Keratinocyte (primary cell): ENCODE data around the gene CAPN1. TPM values are rescaled to one million over a fixed set of nuclear protein-coding genes. Genes with fewer than 3 reads are reported as not detected.

ENCODE experiments used
- DNase-seq: peaks from one replicate; pipeline ENCODE4 v3.0.0-alpha.2; 2011; ENCODE audit warnings: low read depth, missing footprints, low spot score
- FAIRE-seq: peaks from 2 replicates; lab custom pipeline; 2011; peaks lifted over from hg19 to GRCh38; lab: Jason Lieb, UNC
- H2AFZ ChIP-seq: 2 replicates; pipeline ENCODE4 v1.6.0; 2012; ENCODE audit warnings: low read length, control low read depth, inconsistent platforms; ENCODE audit not compliant: control insufficient read depth
- H3K27ac ChIP-seq: 2 replicates; pipeline ENCODE4 v1.5.1; 2011; ENCODE audit warnings: low read length; ENCODE audit not compliant: control insufficient read depth, insufficient read depth
- H3K27me3 ChIP-seq: 3 replicates; pipeline ENCODE4 v1.6.0; 2011; ENCODE audit warnings: low read length; ENCODE audit not compliant: control insufficient read depth, insufficient read depth; ENCODE audit errors: extremely low read depth
- H3K36me3 ChIP-seq, 2 experiments: 2 replicates in 1 of 2; 3 replicates in 1 of 2; pipeline ENCODE4 v1.5.1; 2011; ENCODE audit warnings: low read length in 2 of 2, mild to moderate bottlenecking in 1 of 2; ENCODE audit not compliant: control insufficient read depth in 2 of 2, insufficient read depth in 2 of 2; ENCODE audit errors: extremely low read depth in 1 of 2
- H3K4me1 ChIP-seq: 3 replicates; pipeline ENCODE4 v1.5.1; 2011; ENCODE audit warnings: low read length; ENCODE audit not compliant: control insufficient read depth, insufficient read depth; ENCODE audit errors: extremely low read depth
- H3K4me2 ChIP-seq: 3 replicates; pipeline ENCODE4 v1.6.0; 2011; ENCODE audit warnings: low read depth, low read length; ENCODE audit not compliant: control insufficient read depth, insufficient read depth; ENCODE audit errors: extremely low read depth
- H3K4me3 ChIP-seq, 3 experiments: fragments of 200-600 bp in 1 of 3; sonication (generic) in 1 of 3; 2 replicates in 2 of 3; 3 replicates in 1 of 3; pipeline ENCODE4 v1.5.1; 2011 to 2016; ENCODE audit warnings: low read length in 3 of 3, mild to moderate bottlenecking in 3 of 3, control low read depth in 2 of 3, inconsistent platforms in 1 of 3, low read depth in 1 of 3, mixed read lengths in 1 of 3, mixed run types in 1 of 3, moderate library complexity in 1 of 3; ENCODE audit not compliant: control insufficient read depth in 2 of 3, insufficient read depth in 2 of 3; ENCODE audit errors: extremely low read depth in 1 of 3
- H3K79me2 ChIP-seq: 2 replicates; pipeline ENCODE4 v1.6.0; 2012; ENCODE audit warnings: low read length; ENCODE audit not compliant: control insufficient read depth, insufficient read depth
- H3K9ac ChIP-seq: 3 replicates; pipeline ENCODE4 v1.6.0; 2011; ENCODE audit warnings: low read length; ENCODE audit not compliant: control insufficient read depth, insufficient read depth; ENCODE audit errors: extremely low read depth
- H3K9me1 ChIP-seq: 3 replicates; pipeline ENCODE4 v1.6.0; 2011; ENCODE audit warnings: low read length; ENCODE audit not compliant: control insufficient read depth, insufficient read depth; ENCODE audit errors: extremely low read depth
- H3K9me3 ChIP-seq: 2 replicates; pipeline ENCODE4 v1.5.1; 2012; ENCODE audit warnings: low read depth, low read length; ENCODE audit not compliant: control insufficient read depth
- H4K20me1 ChIP-seq: 3 replicates; pipeline ENCODE4 v1.6.0; 2011; ENCODE audit warnings: low read length; ENCODE audit not compliant: control insufficient read depth, insufficient read depth; ENCODE audit errors: extremely low read depth
- EZH2 ChIP-seq: IDR thresholded peaks from one replicate; pipeline ENCODE4 v1.6.1; 2012; ENCODE audit warnings: inconsistent platforms, mild to moderate bottlenecking, low read length, moderate library complexity
- dilution Hi-C: fragments of 300-500 bp; cut with MboI; formaldehyde crosslinking; loops from one replicate; pipeline ENCODE4 v1.7.0; 2020; ENCODE audit warnings: low sequenced_read_pairs; ENCODE audit not compliant: extremely low pct_ligation_motif_present
- polyA plus RNA-seq, 5 experiments: library from polyadenylated mRNA; depleted of rRNA in 3 of 5; stranded (reverse) in 3 of 5; stranded (forward) in 1 of 5; unstranded in 1 of 5; fragments of >200 nt; gene quantifications; 1 replicate in 1 of 5; 2 replicates in 3 of 5; 3 replicates in 1 of 5; pipeline versions ENCODE4 v1.2.1 to v1.2.3, GENCODE V29; 2011 to 2012; ENCODE audit warnings: missing spikeins in 2 of 5, low read depth in 1 of 5, low replicate concordance in 1 of 5
- TF ChIP-seq, protein P1 (sequence below), 3 experiments: IDR thresholded peaks in 1 of 3; conservative IDR thresholded peaks in 1 of 3; optimal IDR thresholded peaks in 1 of 3; 2 replicates in 2 of 3; 3 replicates in 1 of 3; pipeline versions ENCODE3 to v1.5.1; 2011; ENCODE audit warnings: low read length in 3 of 3, mild to moderate bottlenecking in 3 of 3, moderate library complexity in 2 of 3, control low read depth in 1 of 3, inconsistent platforms in 1 of 3; ENCODE audit not compliant: insufficient read depth in 2 of 3; ENCODE audit errors: extremely low read depth in 1 of 3

The CAPN1 gene
- polyA plus RNA-seq, 1 donor (not counting 4 experiments of a cell fraction or from before 2014, with no cell fraction given), result 250 TPM

DNA sequence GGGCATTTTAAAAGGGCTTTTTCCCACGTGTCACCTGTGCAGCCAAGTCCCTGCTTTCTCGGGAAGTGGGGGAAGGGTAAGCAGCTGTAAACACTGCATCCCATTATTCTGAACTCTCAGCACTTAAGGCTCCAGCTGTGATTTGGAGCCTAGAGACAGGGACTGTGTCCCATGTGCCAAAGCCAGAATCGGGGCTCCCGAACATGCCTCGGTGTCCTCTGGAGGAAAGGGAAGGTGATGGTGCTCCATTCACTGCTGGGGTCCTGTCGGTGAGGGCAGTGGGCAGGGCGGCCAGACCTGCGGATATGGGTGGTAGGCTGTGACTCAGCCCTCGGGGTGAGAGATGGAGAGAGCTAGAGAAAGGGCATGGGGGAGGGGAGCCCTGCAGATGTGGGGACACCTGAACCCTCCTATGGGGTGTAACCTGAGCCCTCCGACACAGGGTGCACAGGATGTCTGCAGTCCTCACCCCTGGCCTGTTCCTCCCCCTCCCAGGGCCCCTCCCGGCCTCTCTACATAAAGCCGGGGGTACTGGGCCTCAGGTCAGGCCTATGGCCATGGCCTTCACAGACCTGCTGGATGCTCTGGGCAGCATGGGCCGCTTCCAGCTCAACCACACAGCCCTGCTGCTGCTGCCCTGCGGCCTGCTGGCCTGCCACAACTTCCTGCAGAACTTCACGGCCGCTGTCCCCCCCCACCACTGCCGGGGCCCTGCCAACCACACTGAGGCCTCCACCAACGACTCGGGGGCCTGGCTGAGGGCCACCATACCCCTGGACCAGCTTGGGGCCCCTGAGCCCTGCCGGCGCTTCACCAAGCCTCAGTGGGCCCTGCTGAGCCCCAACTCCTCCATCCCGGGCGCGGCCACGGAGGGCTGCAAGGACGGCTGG is 31.8 kb downstream of the CAPN1 start:
- Histone ChIP-seq H3K9me1 (no peaks in the 10 kb centered on the region), H3K9ac (no peak overlapping the region), H3K79me2 (no peaks in the 10 kb centered on the region), H3K36me3 (peaks cover 29 to 37% of the 10 kb centered on the region in 2 experiments), H3K4me2 (no peak overlapping the region), H2AFZ (no peak overlapping the region), H3K4me1 (no peaks in the 10 kb centered on the region), H4K20me1 (no peaks in the 10 kb centered on the region), H3K9me3 (no peaks in the 10 kb centered on the region), H3K27ac (no peak overlapping the region), H3K27me3 (no peaks in the 10 kb centered on the region), H3K4me3 (no peak overlapping the region)
- dilution Hi-C loops, result no loop called here
- DNase-seq (no peak), FAIRE-seq (no peak)
- no peak for TF ChIP-seq EZH2
- TF ChIP-seq, protein P1, sequence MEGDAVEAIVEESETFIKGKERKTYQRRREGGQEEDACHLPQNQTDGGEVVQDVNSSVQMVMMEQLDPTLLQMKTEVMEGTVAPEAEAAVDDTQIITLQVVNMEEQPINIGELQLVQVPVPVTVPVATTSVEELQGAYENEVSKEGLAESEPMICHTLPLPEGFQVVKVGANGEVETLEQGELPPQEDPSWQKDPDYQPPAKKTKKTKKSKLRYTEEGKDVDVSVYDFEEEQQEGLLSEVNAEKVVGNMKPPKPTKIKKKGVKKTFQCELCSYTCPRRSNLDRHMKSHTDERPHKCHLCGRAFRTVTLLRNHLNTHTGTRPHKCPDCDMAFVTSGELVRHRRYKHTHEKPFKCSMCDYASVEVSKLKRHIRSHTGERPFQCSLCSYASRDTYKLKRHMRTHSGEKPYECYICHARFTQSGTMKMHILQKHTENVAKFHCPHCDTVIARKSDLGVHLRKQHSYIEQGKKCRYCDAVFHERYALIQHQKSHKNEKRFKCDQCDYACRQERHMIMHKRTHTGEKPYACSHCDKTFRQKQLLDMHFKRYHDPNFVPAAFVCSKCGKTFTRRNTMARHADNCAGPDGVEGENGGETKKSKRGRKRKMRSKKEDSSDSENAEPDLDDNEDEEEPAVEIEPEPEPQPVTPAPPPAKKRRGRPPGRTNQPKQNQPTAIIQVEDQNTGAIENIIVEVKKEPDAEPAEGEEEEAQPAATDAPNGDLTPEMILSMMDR (optimal IDR thresholded peaks at IDR 0.05 in 1 of 3, IDR thresholded peaks at IDR 0.05 in 1 of 3, conservative IDR thresholded peaks at IDR 0.05 in 1 of 3; ENCODE audit: extremely low read depth in 1 of 3, insufficient read depth in 2 of 3, low read length in 3 of 3), result no peak

DNA sequence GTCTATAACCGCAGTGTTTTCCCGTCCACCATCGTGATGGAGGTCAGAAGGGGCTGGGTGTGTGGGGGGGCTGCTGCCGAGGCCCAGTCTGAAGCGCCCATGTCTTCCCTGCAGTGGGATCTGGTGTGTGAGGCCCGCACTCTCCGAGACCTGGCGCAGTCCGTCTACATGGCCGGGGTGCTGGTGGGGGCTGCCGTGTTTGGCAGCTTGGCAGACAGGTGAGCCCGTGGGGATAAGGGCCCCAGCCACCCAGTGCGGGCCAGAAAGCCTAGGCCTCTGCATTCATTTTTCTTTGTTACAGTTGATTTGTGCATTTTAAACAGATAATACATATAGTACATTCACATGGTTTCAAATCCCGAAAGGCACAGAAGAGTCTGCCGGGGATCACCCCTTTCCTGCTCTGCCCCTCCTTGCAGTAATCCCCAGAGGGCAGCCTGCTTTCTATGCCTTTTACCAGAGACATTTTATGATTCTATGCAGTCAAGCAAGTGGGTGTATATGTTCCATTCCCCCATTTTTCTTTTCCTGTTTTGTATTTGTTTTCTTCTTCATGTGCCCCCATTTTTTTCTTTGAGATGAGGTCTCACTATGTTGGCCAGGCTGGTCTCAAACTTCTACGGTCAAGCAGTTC is 32.6 kb downstream of the CAPN1 start:
- Histone ChIP-seq H3K4me3 (no peak overlapping the region), H2AFZ (no peak overlapping the region), H3K4me1 (no peaks in the 10 kb centered on the region), H3K79me2 (no peaks in the 10 kb centered on the region), H3K9me1 (no peaks in the 10 kb centered on the region), H3K9ac (no peak overlapping the region), H3K36me3 (peaks cover 21 to 33% of the 10 kb centered on the region in 2 experiments), H4K20me1 (no peaks in the 10 kb centered on the region), H3K27me3 (no peaks in the 10 kb centered on the region), H3K9me3 (no peaks in the 10 kb centered on the region), H3K4me2 (no peak overlapping the region), H3K27ac (no peak overlapping the region)
- DNase-seq (no peak), FAIRE-seq (no peak)
- TF ChIP-seq EZH2, result no peak
- TF ChIP-seq, protein P1 (optimal IDR thresholded peaks at IDR 0.05 in 1 of 3, IDR thresholded peaks at IDR 0.05 in 1 of 3, conservative IDR thresholded peaks at IDR 0.05 in 1 of 3; ENCODE audit: extremely low read depth in 1 of 3, insufficient read depth in 2 of 3, low read length in 3 of 3), result no peak
- dilution Hi-C loops, result no loop called here
